Lung (tissue), 12 donors: ENCODE data around the gene NPAS3. TPM values are rescaled to one million over a fixed set of nuclear protein-coding genes. Genes with fewer than 3 reads are reported as not detected.

ENCODE experiments used
- ATAC-seq: fragments of 200-7000 bp; cut with Tn5 transposase; one replicate; pipeline ENCODE4 v1.9.1; 2020; ENCODE audit warnings: moderate number of reproducible peaks; ENCODE audit not compliant: insufficient read depth, low FRiP score
- DNase-seq, 3 donors: peaks; one replicate each; pipeline ENCODE4 v3.0.0-alpha.2; 2013 to 2017
- H3K27ac ChIP-seq, 2 donors: one replicate each; pipeline ENCODE4 v1.5.1; 2013; ENCODE audit warnings: mild to moderate bottlenecking in 2 of 2, moderate library complexity in 2 of 2, control low read depth in 1 of 2, inconsistent platforms in 1 of 2, low read depth in 1 of 2, low read length in 1 of 2
- H3K27me3 ChIP-seq, 3 donors: one replicate each; pipeline ENCODE4 v1.5.1; 2013; ENCODE audit warnings: low read length in 2 of 3; ENCODE audit not compliant: control insufficient read depth in 3 of 3, insufficient read depth in 3 of 3
- H3K36me3 ChIP-seq, 4 donors: one replicate each; pipeline ENCODE4 v1.5.1; 2013; ENCODE audit warnings: low read length in 4 of 4, mild to moderate bottlenecking in 1 of 4, moderate library complexity in 1 of 4; ENCODE audit not compliant: control insufficient read depth in 4 of 4, insufficient read depth in 4 of 4
- H3K4me1 ChIP-seq, 5 donors: one replicate each; pipeline ENCODE4 v1.5.1; 2013; ENCODE audit warnings: low read length in 5 of 5, mild to moderate bottlenecking in 2 of 5, moderate library complexity in 1 of 5; ENCODE audit not compliant: control insufficient read depth in 5 of 5, insufficient read depth in 5 of 5
- H3K4me3 ChIP-seq: one replicate; pipeline ENCODE4 v1.5.1; 2013; ENCODE audit warnings: mild to moderate bottlenecking, control low read depth, moderate library complexity
- H3K9ac ChIP-seq, 2 donors: one replicate each; pipeline ENCODE4 v1.5.1; 2013; ENCODE audit warnings: low read length in 2 of 2, control low read depth in 1 of 2; ENCODE audit not compliant: insufficient read depth in 1 of 2
- H3K9me3 ChIP-seq, 4 donors: one replicate each; pipeline ENCODE4 v1.5.1; 2013; ENCODE audit warnings: low read length in 3 of 4, mild to moderate bottlenecking in 1 of 4, moderate library complexity in 1 of 4; ENCODE audit not compliant: control insufficient read depth in 4 of 4, insufficient read depth in 3 of 4
- WGBS, 2 donors: extraction: QIAGEN DNeasy Blood & Tissue Kit; methylation state at CpG; one replicate each; pipeline ENCODE4 v1.1.7; 2013; 5-methylcytosine and 5-hydroxymethylcytosine counted together
- polyA plus RNA-seq, 2 donors: library from polyadenylated mRNA; stranded (reverse); fragments of 200-250 nt; gene quantifications; one replicate each; pipeline ENCODE4 v1.2.1, GENCODE V29; 2013
- total RNA-seq, 2 donors: library from RNA; depleted of rRNA in 1 of 2; stranded (reverse); fragments of >200 nt in 1 of 2; gene quantifications; one replicate each; pipeline ENCODE4 v1.2.1, GENCODE V29; 2014 to 2021
- TF ChIP-seq, protein P1 (sequence below): IDR thresholded peaks from 2 replicates; pipeline ENCODE4 v1.5.1; 2012; ENCODE audit warnings: mild to moderate bottlenecking; ENCODE audit errors: control extremely low read depth, extremely low read depth
- donor health status: control.
- donor health status: control.
- donor health status: Bipolar disorder and iron deficiency.
- donor health status: healthy.
- donor health status: DM: yes; HTN: yes; CAD: no.

The NPAS3 gene
- total and polyA plus RNA-seq, 4 donors: 0.13 to 0.48 (median 0.33) TPM

DNA sequence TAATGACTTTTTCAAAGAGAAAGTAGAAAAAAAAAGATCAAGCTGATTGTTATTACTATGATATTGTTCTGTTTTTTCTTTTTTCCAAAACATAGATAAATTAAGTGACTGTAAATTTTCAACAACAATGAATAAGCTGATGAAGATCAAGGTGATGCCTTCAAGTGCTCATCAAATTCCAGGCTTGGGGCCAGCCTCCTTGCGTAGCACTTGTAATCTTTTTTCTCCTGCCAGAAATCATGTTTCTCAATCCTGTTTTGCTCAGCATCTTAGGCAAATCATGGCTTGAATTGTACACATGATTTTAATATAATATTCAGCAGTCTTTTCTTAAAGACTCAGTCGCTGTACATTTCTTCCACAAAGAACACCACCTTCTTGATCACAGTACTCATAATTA lies 333.2 kb downstream of the NPAS3 start:
- DNase-seq (peak in 1 of 3 donors; percentile 45), ATAC-seq (no peak)
- Histone ChIP-seq H3K4me1 (no peaks in the 10 kb centered on the region), H3K4me3 (no peak overlapping the region), H3K27ac (no peak overlapping the region), H3K27me3 (no peaks in the 10 kb centered on the region), H3K36me3 (no peaks in the 10 kb centered on the region), H3K9me3 (no peaks in the 10 kb centered on the region), H3K9ac (no peak overlapping the region)
- 83 to 89% methylated on average over 2 of the region's 2 CpGs for WGBS, 2 donors
- TF ChIP-seq, protein P1, sequence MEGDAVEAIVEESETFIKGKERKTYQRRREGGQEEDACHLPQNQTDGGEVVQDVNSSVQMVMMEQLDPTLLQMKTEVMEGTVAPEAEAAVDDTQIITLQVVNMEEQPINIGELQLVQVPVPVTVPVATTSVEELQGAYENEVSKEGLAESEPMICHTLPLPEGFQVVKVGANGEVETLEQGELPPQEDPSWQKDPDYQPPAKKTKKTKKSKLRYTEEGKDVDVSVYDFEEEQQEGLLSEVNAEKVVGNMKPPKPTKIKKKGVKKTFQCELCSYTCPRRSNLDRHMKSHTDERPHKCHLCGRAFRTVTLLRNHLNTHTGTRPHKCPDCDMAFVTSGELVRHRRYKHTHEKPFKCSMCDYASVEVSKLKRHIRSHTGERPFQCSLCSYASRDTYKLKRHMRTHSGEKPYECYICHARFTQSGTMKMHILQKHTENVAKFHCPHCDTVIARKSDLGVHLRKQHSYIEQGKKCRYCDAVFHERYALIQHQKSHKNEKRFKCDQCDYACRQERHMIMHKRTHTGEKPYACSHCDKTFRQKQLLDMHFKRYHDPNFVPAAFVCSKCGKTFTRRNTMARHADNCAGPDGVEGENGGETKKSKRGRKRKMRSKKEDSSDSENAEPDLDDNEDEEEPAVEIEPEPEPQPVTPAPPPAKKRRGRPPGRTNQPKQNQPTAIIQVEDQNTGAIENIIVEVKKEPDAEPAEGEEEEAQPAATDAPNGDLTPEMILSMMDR: no peak

DNA sequence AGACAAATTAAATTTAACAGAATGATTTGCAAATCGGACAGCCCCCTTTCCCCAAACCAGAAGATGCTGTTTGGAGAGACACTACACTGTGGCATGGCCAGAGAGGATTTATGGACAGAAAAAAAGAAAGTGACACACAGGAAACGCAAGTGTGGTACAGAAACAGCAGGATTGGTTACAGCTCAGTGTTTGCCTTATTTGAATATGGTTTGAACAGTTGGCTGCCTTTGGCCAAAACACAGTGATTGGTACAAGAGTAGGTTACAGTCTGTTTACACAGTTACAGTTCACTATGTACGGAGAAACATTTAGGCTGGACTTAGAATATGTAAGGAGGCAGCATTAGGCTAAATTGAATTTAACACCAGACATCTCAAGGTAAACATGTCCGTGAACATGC lies 335.3 kb downstream of the NPAS3 start:
- Histone ChIP-seq H3K27me3 (peaks cover 0 to 3% (median 2%) of the 10 kb centered on the region in 3 donors), H3K27ac (no peak overlapping the region), H3K4me1 (no peaks in the 10 kb centered on the region), H3K36me3 (no peaks in the 10 kb centered on the region), H3K9ac (no peak overlapping the region), H3K4me3 (no peak overlapping the region), H3K9me3 (no peaks in the 10 kb centered on the region)
- ATAC-seq: no peak
- TF ChIP-seq, protein P1: no peak
- WGBS, 2 donors: 78 to 87% methylated on average over 4 of the region's 4 CpGs
- no peak for DNase-seq

DNA sequence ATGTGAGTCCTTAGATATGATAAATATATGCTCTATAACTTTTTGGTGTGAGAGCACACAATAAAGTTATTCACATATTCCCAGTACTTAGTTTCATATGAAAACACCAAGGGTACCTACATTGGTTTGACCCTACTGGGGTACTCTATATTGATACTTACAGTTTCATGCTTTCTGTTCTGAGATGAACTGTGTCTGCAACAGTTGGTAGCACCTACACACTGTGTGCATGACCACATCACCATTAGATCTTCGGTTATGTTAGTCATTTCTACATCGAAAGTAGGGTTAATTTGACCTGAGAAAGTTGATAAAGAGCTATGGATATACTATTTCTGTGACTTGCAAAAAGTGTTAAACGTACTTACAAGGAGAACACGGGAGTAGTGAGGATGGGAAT lies 337.2 kb downstream of the NPAS3 start:
- Histone ChIP-seq H3K27ac (no peak overlapping the region), H3K4me3 (no peak overlapping the region), H3K4me1 (no peaks in the 10 kb centered on the region), H3K9me3 (no peaks in the 10 kb centered on the region), H3K27me3 (peaks cover 0 to 3% (median 2%) of the 10 kb centered on the region in 3 donors), H3K9ac (no peak overlapping the region), H3K36me3 (no peaks in the 10 kb centered on the region)
- DNase-seq: no peak
- WGBS, 2 donors: 67 to 82% methylated on average over 4 of the region's 4 CpGs
- TF ChIP-seq, protein P1: no peak
- no peak for ATAC-seq

DNA sequence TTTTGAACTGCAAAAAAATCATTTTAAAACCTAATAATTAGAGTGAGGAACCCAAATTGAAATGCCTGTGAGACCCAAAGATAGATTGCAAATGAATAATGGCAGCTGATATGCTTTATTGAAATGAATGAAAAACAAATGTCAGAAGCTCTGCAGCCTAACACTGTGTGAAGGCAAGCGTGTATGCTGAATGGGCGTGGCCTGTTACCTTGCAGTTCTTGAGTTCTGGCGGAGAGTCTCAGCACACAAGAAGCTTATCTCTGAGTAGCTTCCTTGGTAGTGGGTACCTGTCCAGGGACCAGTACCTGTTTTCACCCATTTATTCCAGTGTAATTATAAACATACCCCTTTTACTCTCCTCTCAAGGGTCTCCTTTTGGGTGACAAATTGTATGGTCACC lies 341.2 kb downstream of the NPAS3 start:
- ATAC-seq (no peak), DNase-seq (no peak)
- 86 to 92% methylated on average over 3 of the region's 3 CpGs for WGBS, 2 donors
- Histone ChIP-seq H3K9ac (no peak overlapping the region), H3K27ac (no peak overlapping the region), H3K4me3 (no peak overlapping the region), H3K27me3 (peaks cover 0 to 3% (median 2%) of the 10 kb centered on the region in 3 donors), H3K9me3 (no peaks in the 10 kb centered on the region), H3K36me3 (no peaks in the 10 kb centered on the region), H3K4me1 (peaks cover 0 to 15% (median 0%) of the 10 kb centered on the region in 5 donors)
- TF ChIP-seq, protein P1: no peak
